Measurements from ENCODE around the gene ADAP2.
"Not testable (repeated sequence)": the region's sequence is repeated elsewhere in the genome, so short reads cannot be mapped to it uniquely, and the experiment has no call there.

Gene ADAP2

GRCh38 chr17:30965686-30966085 is 43.9 kb downstream of the ADAP2 start:
- in situ Hi-C loops (cut with HindIII; ENCODE audit: low sequenced_read_pairs), result no loop called here

DNA sequence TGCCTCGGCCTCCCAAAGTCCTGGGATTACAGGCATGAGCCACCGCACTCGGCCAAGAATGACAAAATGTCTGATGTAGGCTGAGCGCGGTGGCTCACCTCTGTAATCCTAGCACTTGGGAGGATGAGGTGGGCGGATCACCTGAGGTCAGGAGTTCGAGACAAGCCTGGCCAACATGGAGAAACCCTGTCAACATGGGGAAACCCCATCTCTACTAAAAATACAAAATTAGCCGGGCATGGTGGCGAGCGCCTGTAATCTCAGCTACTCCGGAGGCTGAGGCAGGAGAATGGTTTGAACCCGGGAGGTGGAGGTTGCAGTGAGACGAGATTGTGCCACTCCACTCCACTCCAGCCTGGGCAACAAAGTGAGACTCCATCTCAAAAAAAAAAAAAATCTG is 46.2 kb downstream of the ADAP2 start:
- in situ Hi-C loops (cut with HindIII; ENCODE audit: low sequenced_read_pairs), result not testable (repeated sequence)

DNA sequence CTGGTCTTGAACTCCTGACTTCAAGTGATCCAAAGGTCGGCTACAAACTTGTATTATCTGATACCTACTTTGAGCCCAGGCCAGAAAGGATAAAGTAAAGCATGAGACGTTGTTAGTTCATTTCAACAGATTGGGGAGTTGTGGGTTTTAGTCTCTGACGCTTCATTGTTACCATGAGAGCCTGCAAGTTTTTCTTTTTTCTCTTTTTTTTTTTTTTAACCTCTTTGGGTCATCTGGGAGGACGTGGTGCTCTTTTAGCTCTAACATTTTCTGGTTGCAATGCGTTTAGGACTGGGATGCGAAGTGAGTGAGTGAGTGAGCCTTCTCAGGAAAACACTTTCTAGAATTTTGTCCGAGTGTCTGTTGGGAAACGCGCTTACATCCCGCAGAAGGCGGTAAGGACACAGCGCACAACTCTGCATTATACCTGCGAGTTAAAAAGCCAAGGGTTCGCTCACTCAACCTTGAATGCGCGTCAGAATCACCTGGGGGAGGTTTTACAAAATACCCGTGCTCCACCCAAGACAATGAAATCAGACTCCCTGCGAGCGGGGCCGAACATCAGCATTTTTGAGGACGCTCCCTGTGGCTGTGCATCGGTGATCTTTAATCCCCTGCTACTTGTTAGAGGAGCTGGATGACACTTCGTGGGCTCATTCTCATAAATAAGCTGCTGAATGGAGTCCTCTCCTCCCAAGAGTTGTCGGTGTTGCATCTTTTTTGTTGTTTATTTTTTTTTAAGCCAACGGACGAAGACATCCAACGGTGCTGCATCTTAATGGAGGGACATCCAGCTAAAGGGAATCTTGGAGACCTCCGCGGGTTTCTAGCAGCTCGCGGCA is 48.5 kb downstream of the ADAP2 start:
- in situ Hi-C loops (cut with HindIII; ENCODE audit: low sequenced_read_pairs), result no loop called here

GRCh38 chr17:30970831-30971567 is 49.3 kb downstream of the ADAP2 start, which contains the start of gene RNF135:
Gene RNF135 (plus strand): TSS chr17:30971039. CDS start chr17:30971074, 35 bp downstream.
- in situ Hi-C loops (cut with HindIII; ENCODE audit: low sequenced_read_pairs), result no loop called here

DNA sequence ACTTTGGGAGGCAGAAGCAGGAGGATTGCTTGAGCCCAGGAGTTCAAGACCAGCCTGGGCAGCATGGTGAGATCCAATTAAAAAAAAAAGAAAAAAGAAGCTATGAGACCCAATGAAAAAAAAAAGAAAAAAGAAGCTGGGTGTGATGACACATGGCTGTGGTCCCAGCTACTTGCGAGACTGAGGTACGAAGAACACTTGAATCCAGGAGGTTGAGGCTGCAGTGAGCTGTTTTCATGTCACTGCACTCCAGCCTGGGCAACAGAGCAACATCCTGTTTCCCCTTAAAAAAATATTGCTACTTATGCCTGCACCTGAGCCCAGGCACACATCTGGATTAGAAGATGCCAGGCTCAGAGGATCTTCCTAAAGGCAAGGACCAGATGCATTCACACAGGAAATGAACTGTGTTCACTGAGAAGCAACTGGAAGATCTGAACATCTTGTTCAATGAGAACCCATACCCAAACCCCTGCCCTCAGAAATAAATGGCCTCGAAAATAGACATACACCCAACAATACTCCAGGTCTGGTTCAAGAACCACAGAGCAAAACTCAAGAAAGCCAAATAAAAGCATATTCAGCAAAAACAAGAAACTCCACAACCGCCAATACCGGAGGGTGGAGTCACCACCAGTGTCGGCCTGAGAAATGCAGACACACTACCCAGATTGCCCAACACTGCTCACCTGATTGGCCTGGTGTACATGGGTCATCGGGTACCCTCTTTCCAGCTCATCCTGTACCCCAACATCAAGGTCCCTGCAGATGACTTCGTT is 53.5 kb downstream of the ADAP2 start:
- in situ Hi-C loops (cut with HindIII; ENCODE audit: low sequenced_read_pairs), result no loop called here

DNA sequence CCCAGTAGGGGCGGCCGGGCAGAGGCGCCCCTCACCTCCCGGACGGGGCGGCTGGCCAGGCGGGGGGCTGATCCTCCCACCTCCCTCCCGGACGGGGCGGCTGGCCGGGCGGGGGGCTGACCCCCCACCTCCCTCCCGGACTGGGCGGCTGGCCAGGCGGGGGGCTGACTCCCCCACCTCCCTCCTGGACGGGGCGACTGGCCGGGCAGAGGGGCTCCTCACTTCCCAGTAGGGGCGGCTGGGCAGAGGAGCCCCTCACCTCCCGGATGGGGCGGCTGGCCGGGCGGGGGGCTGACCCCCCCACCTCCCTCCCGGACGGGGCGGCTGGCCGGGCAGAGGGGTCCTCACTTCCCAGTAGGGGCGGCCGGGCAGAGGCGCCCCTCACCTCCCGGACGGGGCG is 58.2 kb downstream of the ADAP2 start:
- in situ Hi-C loops (cut with HindIII; ENCODE audit: low sequenced_read_pairs), result not testable (repeated sequence)

DNA sequence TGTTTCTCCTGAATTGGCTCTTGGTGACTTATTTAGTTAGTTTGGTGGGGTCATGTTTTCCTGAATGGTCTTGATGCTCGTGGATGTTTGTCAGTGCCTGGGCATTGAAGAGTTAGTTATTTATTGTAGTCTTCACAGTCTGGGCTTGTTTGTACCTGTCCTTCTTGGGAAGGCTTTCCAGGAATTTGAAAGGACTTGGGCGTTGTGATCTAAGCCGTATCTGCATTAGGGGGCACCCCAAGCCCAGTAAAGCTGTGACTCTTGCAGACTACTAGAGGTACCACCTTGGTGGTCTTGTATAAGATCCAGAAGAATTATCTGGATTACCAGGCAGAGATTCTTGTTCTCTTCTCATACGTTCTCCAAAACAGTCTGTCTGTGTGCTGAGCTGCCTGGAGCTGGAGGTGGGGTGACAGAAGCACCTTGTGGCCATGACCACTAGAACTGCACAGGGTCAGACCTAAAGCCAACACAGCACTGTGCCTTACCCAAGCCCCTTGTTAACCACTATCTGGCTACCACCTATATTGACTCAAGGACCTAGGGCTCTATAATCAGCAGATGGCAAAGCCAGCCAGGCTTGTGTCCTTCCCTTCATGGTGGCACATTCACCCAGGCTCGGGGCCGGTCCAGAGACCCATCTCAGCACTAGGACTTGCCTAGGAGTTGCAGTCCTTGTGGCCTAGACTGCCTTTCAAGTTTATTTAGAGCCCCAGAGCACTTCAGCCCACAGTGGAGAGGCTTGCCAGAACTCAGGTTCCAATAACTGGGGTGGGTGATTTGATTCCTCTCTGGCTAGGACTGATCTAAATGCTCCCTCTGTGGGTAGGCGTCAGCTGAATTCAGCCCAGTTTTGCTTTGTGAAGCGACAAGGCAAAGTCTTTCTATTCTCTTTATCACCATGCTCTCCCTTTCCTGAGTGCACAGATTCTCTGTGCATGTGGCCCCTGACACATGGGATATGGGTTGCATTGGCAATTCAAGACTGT is 60.1 kb downstream of the ADAP2 start:
- in situ Hi-C loops (cut with HindIII; ENCODE audit: low sequenced_read_pairs), result no loop called here

DNA sequence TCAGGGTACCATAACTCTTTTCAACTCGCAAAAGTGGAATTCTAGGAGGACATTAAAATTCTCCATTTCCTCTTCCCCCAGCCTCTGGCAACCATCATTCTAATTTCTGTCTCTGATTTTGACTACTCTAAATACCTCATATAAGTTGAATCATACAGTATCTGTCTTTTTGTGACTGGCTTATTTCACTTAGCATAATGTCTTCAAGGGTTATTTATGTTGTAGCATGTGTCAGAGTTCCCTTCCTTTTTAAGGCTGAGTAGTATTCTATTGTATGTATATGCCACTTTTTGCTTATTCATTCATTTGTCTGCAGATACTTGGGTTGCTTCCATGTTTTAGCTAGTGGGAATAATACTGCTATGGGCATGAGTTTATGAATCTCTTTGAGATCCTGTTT is 61.1 kb downstream of the ADAP2 start:
- in situ Hi-C loops (cut with HindIII; ENCODE audit: low sequenced_read_pairs), result no loop called here

- in situ Hi-C loops (cut with HindIII; ENCODE audit: low sequenced_read_pairs), result no loop called here
These were observed 68.7 kb downstream of the ADAP2 start for GRCh38 chr17:30990458-30990857.

GRCh38 chr17:30992551-30992950 is 70.8 kb downstream of the ADAP2 start:
- in situ Hi-C loops (cut with HindIII; ENCODE audit: low sequenced_read_pairs), result no loop called here

DNA sequence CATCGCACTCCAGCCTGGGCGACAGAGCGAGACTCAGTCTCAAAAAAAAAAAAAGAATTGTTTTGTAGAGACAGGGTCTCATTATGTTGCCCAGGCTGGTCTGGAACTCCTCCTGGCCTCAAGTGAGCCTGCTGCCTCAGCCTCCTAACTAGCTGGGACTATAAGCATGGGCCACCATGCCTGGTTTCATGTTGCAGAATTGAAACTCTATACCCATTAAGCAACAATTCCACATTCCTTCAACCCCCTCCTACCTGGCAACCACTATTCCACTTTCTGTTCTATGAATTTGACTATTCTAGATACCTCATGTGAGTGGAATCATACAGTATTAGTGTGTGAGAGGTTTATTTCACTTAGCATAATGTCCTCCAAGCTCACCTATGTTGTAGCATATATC is 73.6 kb downstream of the ADAP2 start:
- in situ Hi-C loops (cut with HindIII; ENCODE audit: low sequenced_read_pairs), result loop anchor here (5.0 kb wide), 3 partner anchors 43 to 93 kb away; no protein-coding TSS in a partner anchor

DNA sequence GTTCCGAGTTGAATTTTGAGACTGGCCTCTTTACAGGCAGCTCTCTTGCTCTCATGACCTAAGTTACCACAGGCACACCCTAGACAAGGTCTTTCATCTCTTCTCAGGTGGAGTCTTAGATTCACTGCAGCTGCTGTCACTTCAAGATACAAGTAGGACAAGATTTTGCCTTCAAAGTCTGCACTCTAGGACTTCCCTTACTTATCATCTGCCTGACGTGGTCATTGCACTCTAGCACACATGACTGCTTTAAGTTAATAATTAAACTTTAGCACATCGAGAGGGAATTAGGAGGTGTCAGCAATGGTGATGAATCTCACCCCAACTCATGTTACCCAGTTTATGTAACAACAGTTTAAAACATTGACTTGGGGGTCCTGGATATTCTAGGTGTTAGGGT is 74.7 kb downstream of the ADAP2 start:
- in situ Hi-C loops (cut with HindIII; ENCODE audit: low sequenced_read_pairs), result loop anchor here (5.0 kb wide), 3 partner anchors 44 to 94 kb away; no protein-coding TSS in a partner anchor

- in situ Hi-C loops (cut with HindIII; ENCODE audit: low sequenced_read_pairs), result loop anchor here (5.0 kb wide), 3 partner anchors 45 to 95 kb away; no protein-coding TSS in a partner anchor
These were observed 75.5 kb downstream of the ADAP2 start for GRCh38 chr17:30997270-30997669.

DNA sequence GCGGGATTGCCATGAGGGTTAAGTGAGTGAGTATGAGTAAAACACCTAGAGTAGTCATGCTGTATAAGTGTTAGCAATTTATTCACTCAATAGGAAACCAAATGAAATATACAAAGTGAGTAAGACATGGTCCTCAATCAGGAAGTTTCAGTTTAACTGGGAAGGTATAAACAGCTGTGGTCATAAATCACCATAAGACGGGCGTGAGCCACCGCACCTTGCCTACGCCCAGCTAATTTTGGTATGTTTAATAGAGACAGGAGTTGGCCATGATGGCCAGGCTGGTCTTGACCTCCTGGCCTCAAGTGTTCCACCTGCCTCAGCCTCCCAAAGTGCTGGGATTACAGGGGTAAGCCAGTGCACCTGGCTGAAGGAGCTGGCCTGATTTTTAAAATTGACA is 76.1 kb downstream of the ADAP2 start:
- in situ Hi-C loops (cut with HindIII; ENCODE audit: low sequenced_read_pairs), result loop anchor here (5.0 kb wide), 3 partner anchors 46 to 96 kb away; no protein-coding TSS in a partner anchor

- in situ Hi-C loops (cut with HindIII; ENCODE audit: low sequenced_read_pairs), result no loop called here
These were observed 80.3 kb downstream of the ADAP2 start for GRCh38 chr17:31002047-31002446.

DNA sequence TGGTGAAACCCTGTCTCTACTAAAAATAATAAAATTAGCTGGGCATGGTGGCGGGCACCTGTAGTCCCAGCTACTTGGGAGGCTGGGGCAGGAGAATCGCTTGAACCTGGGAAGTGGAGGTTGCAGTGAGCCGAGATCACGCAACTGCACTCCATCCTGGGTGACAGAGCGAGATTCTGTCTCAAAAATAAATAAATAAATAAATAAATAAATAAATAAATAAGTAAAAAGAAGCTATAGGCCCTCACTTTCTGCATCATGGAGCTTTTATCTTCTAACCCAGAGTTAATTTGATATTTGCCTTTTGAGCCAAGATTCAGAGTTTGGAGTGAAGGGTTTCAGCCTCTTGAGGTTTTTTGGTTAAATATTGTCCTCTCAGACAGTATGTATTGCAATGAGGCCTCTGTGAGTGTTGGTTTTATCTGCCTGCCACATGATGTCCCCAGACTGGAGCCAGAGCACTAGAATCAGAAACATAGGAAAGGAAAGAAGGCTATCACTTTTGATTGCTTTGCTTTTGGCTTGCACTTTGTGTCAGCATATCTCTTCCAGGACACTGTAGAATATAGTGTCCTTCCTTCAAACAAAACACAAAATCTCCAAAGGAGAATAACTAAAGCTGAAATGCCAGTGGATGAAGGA is 81.6 kb downstream of the ADAP2 start:
- in situ Hi-C loops (cut with HindIII; ENCODE audit: low sequenced_read_pairs), result no loop called here

- in situ Hi-C loops (cut with HindIII; ENCODE audit: low sequenced_read_pairs), result no loop called here
These were observed 82.4 kb downstream of the ADAP2 start for GRCh38 chr17:31004160-31004559.

DNA sequence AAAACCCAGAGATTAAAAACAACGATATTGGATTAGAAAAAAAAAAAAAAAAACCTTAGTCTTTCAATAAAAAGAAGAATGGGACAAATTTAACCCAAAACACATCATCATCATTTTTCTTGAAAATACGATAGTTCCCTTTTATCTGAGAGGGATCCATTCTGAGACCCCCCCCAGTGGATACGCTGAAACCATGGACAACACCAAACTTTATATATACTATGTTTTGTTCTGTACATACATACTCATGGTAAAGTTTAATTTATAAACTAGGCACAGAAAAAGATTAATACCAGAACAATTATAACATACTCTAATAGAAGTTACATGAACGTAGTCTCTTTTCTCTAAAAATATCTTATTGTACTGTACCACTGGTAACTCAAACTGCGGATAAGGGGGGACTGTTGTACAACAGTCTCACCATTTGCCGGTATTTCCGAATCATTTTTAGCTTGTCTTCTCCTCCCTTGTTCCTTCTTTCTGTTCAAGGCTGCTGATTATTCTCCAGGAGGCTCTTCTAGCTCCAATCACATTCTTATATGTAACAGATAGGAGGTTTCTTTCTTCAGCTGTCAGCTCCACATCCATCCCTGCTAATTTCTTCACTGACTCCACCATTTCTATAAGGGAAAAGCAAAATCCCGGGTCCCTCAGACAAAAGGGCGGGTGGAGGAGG is 86.1 kb downstream of the ADAP2 start:
- in situ Hi-C loops (cut with HindIII; ENCODE audit: low sequenced_read_pairs), result no loop called here
